NCI-H146 treated with DMSO at 0.1 percent for 48 hours (cell line): ENCODE results near the gene PASD1.
"Not testable (repeated sequence)": the region's sequence is repeated elsewhere in the genome, so short reads cannot be mapped to it uniquely, and the experiment has no call there.

ENCODE experiments used
- DNase-seq: peaks from one replicate; lab custom pipeline; 2025; ENCODE audit not compliant: unreplicated experiment; lab: John Stamatoyannopoulos, UW

PASD1 gene

GRCh38 chrX:151621422-151621821, 57.9 kb downstream of the PASD1 start:
- no peak for DNase-seq

GRCh38 chrX:151624677-151625076, 61.2 kb downstream of the PASD1 start:
- no peak for DNase-seq

- DNase-seq: no peak
Observed at GRCh38 chrX:151631822-151632221, 68.3 kb downstream of the PASD1 start.

- DNase-seq: no peak
Observed at GRCh38 chrX:151633157-151633556, 69.7 kb downstream of the PASD1 start.

- DNase-seq: no peak
Observed at GRCh38 chrX:151634937-151635336, 71.5 kb downstream of the PASD1 start.

GRCh38 chrX:151641564-151641963, 78.1 kb downstream of the PASD1 start:
- no peak for DNase-seq

- no peak for DNase-seq
Observed at GRCh38 chrX:151675121-151675746, 111.8 kb downstream of the PASD1 start.

GRCh38 chrX:151676196-151676595, 112.7 kb downstream of the PASD1 start:
- no peak for DNase-seq

- DNase-seq: no peak
Observed at GRCh38 chrX:151679798-151680402, 116.4 kb downstream of the PASD1 start.

GRCh38 chrX:151680805-151681204, 117.3 kb downstream of the PASD1 start:
- DNase-seq: no peak

GRCh38 chrX:151687635-151688034, 124.2 kb downstream of the PASD1 start:
- no peak for DNase-seq

GRCh38 chrX:151688695-151689094, 125.2 kb downstream of the PASD1 start:
- DNase-seq: no peak

GRCh38 chrX:151692825-151693224, 129.3 kb downstream of the PASD1 start:
- DNase-seq: no peak

GRCh38 chrX:151694121-151694520, 130.6 kb downstream of the PASD1 start:
- no peak for DNase-seq

- no peak for DNase-seq
Observed at GRCh38 chrX:151694661-151695582, 131.4 kb downstream of the PASD1 start, which contains the start of gene PRRG3. Gene PRRG3 (plus strand): TSS chrX:151695458. CDS start chrX:151698815, 3,357 bp downstream.

- no peak for DNase-seq
Observed at GRCh38 chrX:151695583-151696340, 132.3 kb downstream of the PASD1 start.

GRCh38 chrX:151697082-151697481, 133.6 kb downstream of the PASD1 start:
- DNase-seq: not testable (repeated sequence)

GRCh38 chrX:151697522-151697921, 134.0 kb downstream of the PASD1 start:
- DNase-seq: no peak

- DNase-seq: no peak
Observed at GRCh38 chrX:151698485-151698884, 135.0 kb downstream of the PASD1 start.

GRCh38 chrX:151699746-151700145, 136.3 kb downstream of the PASD1 start:
- DNase-seq: no peak

GRCh38 chrX:151700581-151700980, 137.1 kb downstream of the PASD1 start:
- no peak for DNase-seq
